Measurements from ENCODE around the gene CHCHD2.
"Not testable (repeated sequence)": the region's sequence is repeated elsewhere in the genome, so short reads cannot be mapped to it uniquely, and the experiment has no call there.

CHCHD2 gene

DNA sequence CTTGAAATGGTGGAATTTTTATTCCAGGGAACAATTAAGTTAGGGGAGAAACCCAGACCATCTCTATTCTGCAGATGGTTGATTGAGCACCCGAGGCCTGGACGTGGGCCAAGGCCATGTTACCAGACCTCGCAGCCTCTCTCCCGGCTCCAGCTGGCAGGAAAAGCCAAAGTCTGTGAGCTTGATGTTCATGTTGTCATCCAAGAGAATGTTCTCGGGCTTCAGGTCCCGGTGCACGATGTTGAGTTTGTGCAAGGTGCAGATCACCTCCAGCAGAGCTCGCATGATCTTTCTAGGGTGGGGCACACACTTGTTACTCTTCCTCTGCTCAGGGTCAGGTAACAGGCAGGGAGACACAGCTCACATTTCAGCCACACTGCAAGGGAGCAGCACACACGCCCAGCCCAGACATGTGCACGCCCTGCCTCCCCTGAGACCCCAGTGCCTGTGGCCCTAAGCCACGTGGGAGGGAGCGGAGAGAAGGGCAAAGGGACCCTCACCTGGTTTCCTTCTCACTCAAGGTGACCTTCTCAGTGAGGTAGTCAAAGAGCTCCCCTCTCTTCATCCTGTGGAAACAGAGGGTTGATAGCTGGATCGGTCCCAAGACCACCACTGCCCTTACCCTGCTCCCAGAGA lies 23.0 kb downstream of the CHCHD2 start:
- DNase-seq (ENCODE audit: low read depth in 2 of 2): no peak

DNA sequence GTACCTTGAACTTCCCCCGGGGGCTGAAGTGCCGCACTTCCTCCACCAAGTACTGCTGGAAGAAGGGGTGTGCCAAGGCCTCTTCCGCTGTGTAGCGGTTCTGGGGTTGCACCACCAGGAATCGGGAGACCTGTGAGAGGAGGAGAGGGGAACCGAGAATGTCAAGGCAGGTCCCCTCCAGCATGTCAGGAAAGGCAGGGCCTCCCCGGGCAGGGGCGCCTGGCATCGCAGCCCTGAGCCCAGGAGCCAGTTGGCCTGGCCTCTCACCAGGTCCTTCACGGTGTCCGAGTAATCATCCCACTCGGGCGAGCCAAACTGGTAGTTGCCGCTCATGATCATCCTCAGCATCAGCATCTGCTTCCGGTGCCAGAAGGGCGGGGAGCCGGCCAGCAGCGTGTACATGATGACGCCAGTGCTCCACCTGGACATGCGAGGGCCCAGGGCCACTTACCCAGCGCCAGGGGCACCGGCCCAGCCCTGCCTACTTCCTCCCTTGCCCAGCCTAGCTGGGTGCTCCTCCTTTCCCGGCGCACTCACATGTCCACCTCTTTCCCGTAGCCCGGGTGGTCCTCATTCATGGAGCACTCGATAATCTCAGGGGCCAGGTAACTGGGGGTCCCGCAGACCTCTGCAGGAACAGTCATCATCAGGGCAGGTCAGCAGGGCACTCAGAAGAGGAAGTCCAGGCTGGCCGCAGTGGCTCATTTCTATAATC lies 24.5 kb downstream of the CHCHD2 start:
- no peak for DNase-seq (ENCODE audit: low read depth in 2 of 2)

DNA sequence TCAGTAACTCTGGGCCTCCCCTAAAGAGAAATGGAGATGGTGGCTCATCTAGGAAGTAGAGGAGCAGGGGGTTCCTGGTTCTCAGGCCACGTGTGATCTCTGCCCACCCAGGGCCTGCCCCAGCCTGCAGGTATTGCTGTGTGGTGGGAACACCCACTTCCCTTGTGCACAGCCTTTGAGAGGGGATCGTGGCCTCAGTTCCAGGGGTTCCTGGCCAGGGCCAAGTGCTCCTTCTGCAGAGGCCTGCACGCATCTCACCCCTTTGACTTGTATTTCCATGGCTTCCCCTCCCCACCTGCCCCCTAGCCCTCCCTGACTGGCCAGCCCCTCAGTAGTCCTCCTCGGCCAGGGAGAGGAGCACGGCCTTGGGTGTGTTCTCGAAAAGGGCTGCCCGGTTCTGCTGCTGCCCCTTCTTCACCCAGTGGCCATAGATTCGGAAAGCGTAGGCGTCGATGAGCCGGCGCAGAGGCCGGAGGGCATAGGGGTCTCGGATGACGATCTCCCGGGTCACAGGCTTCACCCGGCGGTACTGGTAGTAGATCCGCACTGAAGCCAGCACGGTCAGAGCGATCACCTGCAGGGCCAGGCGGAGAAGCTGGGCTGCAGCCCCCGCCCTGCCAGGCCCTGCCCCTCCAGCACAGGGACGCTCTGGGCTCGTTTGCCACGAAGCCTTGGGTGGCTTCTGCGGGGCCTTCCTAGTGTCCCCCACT lies 25.4 kb downstream of the CHCHD2 start:
- DNase-seq (ENCODE audit: low read depth in 2 of 2): not testable (repeated sequence)

DNA sequence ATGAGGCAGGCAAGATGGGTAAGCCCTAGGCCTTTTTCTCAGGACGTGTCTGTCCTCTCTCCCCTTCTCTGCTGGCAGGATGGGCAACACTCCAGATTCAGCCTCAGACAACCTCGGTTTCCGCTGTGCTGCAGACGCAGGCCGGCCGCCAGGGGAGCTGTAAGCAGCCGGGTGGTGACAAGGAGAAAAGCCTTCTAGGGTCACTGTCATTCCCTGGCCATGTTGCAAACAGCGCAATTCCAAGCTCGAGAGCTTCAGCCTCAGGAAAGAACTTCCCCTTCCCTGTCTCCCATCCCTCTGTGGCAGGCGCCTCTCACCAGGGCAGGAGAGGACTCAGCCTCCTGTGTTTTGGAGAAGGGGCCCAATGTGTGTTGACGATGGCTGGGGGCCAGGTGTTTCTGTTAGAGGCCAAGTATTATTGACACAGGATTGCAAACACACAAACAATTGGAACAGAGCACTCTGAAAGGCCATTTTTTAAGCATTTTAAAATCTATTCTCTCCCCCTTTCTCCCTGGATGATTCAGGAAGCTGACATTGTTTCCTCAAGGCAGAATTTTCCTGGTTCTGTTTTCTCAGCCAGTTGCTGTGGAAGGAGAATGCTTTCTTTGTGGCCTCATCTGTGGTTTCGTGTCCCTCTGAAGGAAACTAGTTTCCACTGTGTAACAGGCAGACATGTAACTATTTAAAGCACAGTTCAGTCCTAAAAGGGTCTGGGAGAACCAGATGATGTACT lies 26.7 kb downstream of the CHCHD2 start:
- DNase-seq (ENCODE audit: low read depth in 2 of 2): no peak

DNA sequence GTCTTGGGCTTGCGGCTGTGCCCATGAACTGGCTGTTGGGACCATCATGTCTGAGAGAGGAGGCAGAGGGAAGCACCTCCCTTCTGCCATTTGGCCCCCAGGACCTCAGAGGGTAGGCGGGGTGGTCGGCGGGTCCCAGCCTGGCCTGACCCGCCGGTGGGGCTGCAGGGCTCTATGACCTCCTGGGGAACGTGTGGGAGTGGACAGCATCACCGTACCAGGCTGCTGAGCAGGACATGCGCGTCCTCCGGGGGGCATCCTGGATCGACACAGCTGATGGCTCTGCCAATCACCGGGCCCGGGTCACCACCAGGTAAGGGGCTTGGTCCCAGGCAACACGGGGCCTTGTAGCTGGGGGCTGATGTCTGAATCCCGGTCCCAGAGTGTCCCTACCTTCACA lies 28.1 kb downstream of the CHCHD2 start:
- DNase-seq (ENCODE audit: low read depth in 2 of 2): no peak

DNA sequence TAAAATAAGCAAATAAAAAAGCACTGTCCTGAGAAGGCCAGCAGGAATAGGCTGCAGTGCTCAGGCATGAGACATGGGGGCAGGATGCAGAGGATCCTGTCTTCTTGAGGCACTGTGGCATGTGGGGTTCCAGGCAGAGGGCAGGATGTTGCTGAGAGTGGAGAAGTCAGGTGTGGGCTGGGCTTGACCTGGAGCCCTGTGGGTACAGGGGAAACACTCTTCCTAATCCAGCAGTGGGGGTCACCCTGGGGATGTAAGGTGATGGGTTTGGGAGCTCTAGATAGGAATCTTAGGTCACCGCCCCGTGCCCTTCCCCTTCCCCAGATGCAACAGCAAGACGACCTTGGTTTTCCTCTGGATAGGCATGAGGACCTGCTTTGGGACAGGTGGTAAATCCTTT lies 28.6 kb downstream of the CHCHD2 start:
- DNase-seq (ENCODE audit: low read depth in 2 of 2): no peak

DNA sequence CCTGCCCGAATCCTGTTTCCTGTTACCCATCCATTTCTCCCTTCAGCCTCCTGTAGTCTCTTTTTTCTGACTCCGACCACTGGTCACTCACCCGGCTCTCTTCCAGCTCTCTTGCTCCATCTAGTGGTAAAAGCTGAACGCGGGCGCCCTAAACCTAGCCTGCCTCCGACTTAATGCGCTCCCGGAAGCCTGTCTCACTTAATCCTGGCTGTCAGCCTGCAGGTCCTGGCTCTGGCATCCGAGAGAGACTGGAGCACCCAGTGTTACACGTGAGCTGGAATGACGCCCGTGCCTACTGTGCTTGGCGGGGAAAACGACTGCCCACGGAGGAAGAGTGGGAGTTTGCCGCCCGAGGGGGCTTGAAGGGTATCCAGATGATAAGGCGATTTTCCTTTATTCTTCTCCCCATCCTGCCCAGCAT lies 31.9 kb downstream of the CHCHD2 start:
- peak in 1 of 2 donors; percentile 25 for DNase-seq (ENCODE audit: low read depth in 2 of 2)

DNA sequence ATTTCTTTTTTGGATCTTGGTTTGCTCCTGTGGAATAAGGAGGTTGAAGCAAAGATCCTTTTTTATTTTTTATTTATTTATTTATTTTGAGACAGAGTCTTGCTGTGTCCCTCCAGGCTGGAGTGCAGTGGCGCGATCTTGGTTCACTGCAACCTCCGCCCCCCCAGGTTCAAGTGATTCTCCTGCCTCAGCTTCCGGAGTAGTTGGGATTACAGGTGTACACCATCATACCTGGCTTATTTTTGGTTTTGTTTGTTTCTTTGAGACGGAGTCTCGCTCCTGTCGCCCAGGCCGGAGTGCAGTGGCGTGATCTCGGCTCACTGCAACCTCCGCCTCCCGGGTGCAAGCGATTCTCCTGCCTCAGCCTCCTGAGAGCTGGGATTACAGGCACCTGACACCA lies 39.9 kb downstream of the CHCHD2 start:
- DNase-seq (ENCODE audit: low read depth in 2 of 2): not testable (repeated sequence)

DNA sequence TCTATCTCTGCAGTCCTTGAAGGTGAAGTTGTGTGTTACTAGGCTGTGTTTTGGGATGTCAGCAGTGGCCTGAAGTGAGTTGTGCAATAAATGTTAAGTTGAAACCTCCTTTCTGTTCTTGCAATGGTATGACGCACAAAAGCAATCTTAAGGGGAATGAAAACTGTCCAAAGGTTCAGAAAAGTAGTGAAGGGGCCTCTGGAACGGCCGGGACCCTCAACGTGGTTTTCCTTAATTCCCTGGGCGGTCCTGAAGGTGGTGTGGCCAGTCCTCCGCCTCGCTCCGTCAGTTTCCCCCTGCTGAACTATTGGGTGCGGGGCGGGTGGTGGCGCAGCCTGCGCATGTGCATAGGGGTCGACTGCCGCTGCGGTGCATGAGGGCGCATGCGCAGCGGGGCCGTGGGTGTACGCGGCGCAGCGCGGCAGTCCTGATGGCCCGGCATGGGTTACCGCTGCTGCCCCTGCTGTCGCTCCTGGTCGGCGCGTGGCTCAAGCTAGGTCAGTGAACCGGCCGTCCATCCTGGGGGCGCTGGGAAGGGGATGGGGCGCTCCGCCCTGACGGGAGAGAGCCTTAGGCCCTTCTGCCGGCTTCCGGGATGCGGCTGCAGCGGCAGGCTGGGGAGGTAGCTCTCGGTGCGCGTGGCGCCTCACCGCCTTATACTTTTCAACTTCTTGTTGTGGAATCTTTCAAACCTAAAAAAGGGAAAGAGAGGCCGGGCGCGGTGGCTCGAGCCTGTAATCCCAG lies 42.2 kb downstream of the CHCHD2 start, which contains the start of gene SUMF2:
Gene SUMF2 (plus strand): TSS at position 405 of the 744 bp plus-strand sequence. CDS start 26 bp downstream, at position 431.
- DNase-seq (ENCODE audit: low read depth in 2 of 2): peak; percentile 75 to 83

DNA sequence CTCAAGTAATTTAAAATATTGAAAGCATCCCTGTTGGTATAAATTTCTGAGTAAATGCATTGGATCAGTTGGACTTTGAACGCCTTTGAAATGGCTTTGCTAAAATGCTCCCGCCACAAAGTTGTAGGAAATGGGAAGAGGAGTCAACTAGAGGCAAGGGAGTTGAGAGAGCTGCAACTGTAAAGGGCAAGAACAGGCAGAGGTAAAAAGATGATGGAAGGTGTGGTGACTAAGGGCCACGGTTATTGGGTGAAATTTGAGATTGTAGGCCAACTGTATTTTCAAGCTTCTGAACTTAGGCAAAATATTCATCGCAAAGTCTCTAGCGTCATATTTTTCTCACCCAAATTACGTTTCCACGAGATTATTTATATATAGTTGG lies 42.8 kb downstream of the CHCHD2 start:
- no peak for DNase-seq (ENCODE audit: low read depth in 2 of 2)

DNA sequence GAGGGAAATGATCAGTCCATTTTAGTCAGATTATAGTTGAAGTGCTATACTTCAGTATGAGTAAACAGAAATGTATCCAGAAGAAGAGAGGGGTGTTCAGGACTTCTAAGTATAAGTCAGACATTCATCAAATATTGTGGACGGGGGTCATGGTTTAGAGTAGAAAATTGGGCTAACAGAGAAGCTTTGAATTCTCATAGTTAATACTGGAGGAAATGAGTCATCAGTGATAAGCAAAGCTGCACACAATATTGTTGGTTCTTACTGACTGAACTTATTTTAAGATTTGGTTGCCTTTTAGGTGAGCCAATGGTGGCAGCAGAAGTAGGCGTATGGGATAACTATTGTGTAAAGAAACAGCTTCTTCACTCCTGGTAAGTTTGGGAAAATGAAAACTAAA lies 43.9 kb downstream of the CHCHD2 start:
- DNase-seq (ENCODE audit: low read depth in 2 of 2): no peak

DNA sequence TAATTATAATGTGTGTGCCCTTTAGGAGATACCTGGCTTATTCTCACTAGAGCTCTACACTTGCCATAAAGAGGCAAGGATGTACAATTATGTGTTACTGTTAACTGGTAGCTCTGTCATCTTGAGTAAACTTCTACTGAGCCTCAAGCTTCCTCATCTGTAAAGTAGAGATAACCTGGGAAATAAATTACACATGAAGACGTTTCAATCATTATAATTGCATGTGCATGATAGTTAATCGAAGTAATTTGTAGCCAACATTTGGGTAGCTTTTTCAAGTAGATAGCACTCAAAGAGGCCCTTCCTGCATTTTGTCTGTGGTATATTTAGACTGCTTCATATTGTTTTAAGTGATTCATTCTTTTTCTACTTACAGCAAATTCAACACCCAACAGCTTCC lies 52.3 kb downstream of the CHCHD2 start:
- DNase-seq (ENCODE audit: low read depth in 2 of 2): no peak

DNA sequence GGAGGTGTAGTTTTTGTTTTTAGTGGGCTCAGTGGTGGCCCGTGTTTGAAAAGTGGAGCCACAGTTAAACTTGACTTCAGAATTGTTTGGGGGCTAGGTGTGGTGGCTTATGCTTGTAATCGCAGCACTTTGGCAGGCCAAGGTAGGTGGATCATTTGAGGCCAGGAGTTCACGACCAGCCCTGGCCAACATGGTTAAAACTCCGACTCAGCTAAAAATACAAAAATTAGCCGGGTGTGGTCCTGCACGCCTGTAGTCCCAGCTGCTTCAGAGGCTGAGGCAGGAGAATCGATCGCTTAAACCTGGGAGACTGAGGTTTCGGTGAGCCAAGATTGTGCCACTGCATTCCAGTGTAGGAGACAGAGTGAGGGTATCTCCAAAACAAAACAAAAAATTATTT lies 52.9 kb downstream of the CHCHD2 start:
- DNase-seq (ENCODE audit: low read depth in 2 of 2): no peak

Measured in stimulated activated CD8-positive, alpha-beta memory T cell treated with anti-CD3 and anti-CD28 coated beads, Interleukin-15, amount 100 ng/mL, for 4 hours (primary cell).